Measurements from ENCODE around the gene GSTA2.
"Not testable (repeated sequence)": the region's sequence is repeated elsewhere in the genome, so short reads cannot be mapped to it uniquely, and the experiment has no call there.

Gene GSTA2

DNA sequence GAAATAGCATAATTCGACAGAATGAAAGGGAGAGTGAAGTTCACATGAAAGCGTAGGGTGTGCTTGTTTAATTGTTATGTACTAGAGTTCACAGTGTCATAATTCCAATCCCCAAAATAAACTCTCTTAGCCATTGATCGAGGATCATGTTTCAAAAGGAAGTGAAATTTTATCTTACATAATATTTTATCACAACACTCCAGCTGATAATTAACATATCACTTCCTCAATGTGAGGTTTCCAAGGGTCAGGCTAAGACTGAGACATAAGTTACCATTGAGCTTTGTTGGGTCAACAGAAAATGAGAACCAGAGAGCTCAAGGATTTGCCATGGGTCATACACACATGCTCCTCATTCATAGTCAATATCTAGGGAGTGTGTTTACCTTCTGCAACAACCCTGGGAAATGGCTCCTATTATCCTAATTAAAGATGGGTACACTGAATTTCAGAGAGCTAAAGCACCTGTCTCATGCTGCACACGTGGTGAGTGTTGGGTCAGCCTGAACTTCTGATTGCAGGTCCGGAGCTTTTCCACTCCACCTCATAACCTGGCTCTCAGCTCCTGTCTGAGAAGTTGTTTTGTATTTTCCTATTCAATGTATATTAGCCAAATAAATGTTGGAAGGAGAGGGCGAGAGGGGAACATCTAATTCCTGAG, 3.0 kb downstream of the GSTA2 start:
- no peak for DNase-seq (ENCODE audit: low read depth in 3 of 3)

DNA sequence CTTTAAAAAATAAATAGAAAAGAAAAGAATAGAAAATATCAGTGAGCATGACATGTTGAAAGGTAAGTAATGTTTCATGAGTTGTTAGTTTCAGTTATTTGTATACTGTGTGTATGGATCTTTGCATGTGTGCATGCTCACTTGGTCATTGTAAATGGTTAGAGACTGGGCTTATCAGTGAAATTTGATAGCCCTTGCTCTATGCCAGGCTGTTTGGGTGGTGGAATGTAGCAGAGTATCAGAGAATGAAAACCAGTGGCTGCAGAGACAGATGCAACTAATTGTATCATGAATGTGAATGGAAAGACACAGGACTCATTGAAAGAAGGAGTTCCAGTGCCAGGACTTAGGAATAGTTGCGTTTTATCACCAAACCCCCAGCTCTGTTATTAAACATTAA, 4.2 kb downstream of the GSTA2 start:
- no peak for DNase-seq (ENCODE audit: low read depth in 3 of 3)

- DNase-seq (ENCODE audit: low read depth in 3 of 3), result not testable (repeated sequence)
These were observed 5.5 kb downstream of the GSTA2 start for GRCh38 chr6:52757651-52758338.

- DNase-seq (ENCODE audit: low read depth in 3 of 3), result no peak
These were observed 8.8 kb downstream of the GSTA2 start for GRCh38 chr6:52754443-52754842.

DNA sequence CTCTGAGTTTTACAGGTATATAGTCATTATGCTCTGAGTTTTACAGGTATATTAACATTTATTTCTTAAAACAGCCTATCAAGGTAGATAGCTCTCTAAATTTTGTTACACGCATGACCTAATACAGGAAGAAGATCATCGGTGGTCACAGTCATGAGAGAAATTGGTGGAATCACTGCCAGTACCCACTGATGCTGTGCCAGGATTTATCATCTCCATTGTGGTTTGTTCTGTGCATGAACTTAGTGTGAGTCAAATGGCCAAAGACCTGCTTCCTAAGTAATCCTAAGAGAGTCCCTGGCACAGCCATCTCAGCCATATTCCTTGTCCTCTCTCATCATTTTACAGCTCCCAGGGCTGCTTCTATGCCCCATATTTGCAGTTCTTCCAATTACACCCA, 10.1 kb downstream of the GSTA2 start:
- DNase-seq (ENCODE audit: low read depth in 3 of 3), result not testable (repeated sequence)

DNA sequence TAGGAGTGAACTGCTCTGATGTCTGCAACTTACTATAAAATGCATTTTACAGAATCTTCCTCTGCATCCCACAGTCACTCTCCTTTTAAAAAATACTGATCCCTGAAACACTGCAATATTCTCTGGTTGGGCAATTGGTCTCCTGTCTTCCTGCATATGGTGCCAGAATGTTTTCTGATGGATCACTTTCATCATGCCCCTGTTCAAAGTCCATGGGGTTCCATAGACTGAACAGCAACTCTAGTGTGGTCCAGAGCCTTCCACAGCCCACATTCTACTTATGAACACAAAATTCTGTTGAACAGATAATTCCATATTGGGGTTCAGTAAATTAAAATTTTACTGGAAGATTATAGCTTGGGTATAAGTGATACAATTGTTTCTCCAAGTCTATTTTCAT, 11.0 kb downstream of the GSTA2 start:
- no peak for DNase-seq (ENCODE audit: low read depth in 3 of 3)

DNA sequence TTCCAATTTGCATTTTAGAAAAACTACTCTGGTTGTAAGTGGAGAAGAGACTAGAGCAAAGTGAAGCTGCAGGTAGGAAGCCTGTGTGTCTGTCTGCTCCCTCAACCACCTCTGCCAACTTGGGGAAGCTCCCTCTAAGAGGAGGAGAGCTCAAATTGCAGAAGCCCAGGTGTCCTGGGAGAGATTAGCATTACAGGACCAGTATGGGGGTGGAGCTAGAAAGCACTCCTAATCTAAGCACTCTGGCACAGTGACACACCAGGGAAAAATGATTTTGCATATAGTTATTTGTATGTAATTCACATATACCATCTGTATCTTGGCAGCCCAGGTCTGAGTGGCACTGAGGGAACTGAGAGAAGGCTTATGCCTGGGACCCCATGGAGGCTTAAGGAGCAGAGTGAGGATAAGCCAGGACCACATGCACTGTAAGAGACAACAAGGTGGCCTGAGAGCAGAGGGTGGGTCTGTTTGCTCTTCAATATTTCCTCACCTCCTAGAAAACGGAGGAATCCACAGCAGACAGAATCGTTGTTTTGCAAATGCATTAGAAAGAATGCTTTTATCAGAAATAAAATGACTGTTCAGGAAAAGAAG, 13.6 kb downstream of the GSTA2 start:
- DNase-seq (ENCODE audit: low read depth in 3 of 3), result no peak

- DNase-seq (ENCODE audit: low read depth in 3 of 3), result not testable (repeated sequence)
These were observed 16.0 kb downstream of the GSTA2 start for GRCh38 chr6:52747301-52747700.

DNA sequence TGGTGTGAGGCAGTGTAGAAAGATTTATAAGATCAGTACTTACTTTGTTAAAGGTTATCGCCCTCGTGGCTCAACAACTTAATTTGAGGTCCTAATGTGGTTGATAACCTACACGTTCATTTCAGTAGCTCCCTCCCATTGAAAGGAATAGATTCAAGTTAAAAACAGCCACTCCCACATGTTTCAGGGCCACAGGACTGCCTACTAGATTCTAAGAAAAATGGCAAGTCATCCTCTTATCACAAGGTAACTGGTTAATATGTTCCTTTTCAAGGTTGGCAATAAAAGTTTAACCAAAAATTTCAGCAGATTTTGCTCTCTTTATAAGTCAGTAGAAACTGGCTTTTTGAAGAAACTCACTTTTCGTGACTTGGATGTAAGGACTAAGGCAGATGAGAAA, 17.1 kb downstream of the GSTA2 start:
- no peak for DNase-seq (ENCODE audit: low read depth in 3 of 3)

- no peak for DNase-seq (ENCODE audit: low read depth in 3 of 3)
These were observed 17.5 kb downstream of the GSTA2 start for GRCh38 chr6:52745764-52746201.

DNA sequence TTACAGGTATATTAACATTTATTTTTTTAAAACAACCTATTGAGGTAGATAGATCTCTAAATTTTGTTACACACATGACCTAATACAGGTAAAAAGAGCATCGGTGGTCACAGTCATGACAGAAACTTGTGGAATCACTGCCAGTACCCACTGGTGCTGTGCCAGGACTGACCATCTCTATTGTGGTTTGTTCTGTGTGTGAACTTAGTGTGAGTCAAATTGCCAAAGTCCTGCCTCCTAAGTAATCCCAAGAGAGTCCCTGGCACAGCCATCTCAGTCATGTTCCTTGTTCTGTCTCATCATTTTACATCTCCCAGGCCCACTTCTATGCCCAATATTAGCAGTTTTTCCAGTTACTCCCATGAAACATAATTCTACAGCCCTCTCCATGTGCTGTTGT, 21.4 kb downstream of the GSTA2 start:
- DNase-seq (ENCODE audit: low read depth in 3 of 3), result no peak

- no peak for DNase-seq (ENCODE audit: low read depth in 3 of 3)
These were observed 23.6 kb downstream of the GSTA2 start for GRCh38 chr6:52739627-52740026.

GRCh38 chr6:52739134-52739533, 24.1 kb downstream of the GSTA2 start:
- no peak for DNase-seq (ENCODE audit: low read depth in 3 of 3)

DNA sequence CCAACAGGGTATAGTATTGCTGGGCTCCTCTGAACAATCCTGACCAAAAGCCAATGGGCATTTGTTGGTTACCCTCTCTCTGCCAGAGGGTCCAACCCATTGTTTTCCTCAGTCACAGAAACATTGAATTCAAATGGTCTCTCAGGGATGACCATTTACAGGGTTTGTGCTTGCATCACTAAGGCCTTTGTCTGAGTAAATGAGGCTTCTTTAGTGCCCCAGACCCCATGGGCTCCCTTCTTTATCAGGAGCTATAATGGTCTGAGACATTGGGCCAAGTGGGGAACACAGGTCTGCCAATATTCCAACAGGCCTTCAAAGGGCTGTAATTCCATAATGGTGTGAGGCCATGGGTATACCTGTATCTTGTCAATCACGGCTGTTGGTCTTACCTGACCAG, 27.1 kb downstream of the GSTA2 start:
- DNase-seq (ENCODE audit: low read depth in 3 of 3), result no peak

DNA sequence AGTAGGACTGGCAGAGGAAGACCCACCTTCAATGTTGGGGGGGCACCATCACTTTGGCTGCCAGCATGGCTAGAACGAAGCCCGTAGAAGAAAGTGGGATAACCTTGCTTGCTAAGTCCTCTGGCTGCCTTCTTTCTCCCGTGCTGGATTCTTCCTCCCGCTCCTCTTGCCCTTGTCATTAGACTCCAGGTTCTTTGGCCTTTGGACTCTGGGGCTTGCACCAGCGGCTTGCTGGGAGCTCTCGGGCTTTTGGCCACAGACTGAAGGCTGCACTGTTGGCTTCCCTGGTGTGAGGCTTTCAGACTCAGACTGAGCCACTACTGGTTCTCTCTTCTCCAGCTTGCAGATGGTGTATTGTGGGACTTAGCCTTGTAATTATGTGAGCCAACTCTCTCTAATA, 28.2 kb downstream of the GSTA2 start:
- DNase-seq (ENCODE audit: low read depth in 3 of 3), result no peak

DNA sequence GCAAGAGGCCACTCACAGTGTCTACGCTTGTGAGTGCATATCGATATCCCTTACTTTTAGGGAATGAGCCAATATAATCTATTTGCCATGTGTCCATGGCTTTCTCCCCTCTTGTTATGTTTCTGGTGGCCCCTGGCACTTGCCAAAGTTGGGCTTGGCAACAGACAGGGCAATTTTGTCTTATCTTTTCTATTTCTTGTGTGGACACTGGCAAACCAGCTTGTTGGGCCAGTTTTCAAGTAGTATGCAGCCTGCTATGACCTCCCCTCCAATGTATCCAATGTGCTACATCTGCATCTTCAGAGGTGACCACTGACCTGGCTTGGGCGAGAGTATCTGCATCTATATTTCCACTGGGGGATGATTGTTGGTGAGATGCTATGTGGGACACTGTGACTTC, 29.2 kb downstream of the GSTA2 start:
- DNase-seq (ENCODE audit: low read depth in 3 of 3), result no peak

GRCh38 chr6:52733172-52733571, 30.1 kb downstream of the GSTA2 start:
- no peak for DNase-seq (ENCODE audit: low read depth in 3 of 3)

DNA sequence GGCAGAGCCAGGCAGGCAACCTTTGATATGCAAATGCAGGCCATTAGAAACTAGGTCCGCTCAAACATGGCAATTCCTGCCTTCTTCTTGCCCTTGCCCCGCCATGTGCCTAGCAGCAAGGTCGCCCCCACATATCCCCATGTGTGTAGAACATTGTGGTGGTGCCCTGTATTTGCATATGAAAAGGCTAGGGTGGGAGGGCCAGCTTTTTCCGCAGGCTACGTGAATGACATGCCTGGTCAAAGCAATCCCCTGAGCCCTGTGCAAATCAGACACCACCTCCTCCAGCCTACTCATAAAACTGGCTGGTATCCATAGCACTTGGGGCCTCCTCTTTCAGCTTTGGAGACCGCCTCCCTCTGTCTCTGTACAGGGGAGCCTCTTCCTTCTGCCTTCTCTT, 31.6 kb downstream of the GSTA2 start:
- DNase-seq (ENCODE audit: low read depth in 3 of 3), result no peak

- no peak for DNase-seq (ENCODE audit: low read depth in 3 of 3)
These were observed 33.7 kb downstream of the GSTA2 start for GRCh38 chr6:52729576-52729975.

- DNase-seq (ENCODE audit: low read depth in 3 of 3), result no peak
These were observed 34.9 kb downstream of the GSTA2 start for GRCh38 chr6:52728394-52728793.

GRCh38 chr6:52727908-52728307, 35.4 kb downstream of the GSTA2 start:
- DNase-seq (ENCODE audit: low read depth in 3 of 3), result no peak

DNA sequence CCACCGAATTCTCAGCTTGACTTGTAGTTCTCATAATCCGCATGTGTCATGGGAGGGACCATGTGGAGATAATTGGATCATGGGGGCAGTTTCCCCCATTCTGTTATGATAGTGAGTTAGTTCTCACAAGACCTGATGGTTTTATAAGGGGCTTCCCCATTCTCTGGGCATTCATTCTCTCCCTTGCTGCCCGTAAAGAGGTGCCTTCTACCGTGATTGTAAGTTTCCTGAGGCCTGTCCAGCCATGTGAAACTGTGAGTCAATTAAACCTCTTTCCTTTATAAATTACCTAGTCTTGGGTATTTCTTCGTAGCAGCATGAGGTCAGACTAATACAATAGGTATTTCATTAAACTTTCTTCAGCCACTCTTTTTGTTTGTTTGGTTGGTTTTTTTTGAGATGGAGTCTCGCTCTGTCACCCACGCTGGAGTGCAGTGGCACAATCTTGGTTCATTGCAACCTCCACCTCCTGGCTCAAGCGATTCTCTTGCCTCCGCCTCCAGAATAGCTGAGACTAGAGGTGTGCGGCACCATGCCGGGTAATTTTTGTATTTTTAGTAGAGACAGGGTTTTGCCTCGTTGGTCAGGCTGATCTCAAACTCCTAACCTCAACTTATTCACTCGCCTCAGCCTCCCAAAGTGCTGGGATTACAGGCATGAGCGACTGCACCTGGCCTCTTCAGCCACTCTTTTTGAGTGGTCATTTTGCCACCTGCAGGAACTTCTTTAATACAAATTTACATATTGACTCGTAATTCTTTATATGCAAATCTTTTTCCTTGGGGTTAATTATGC, 36.3 kb downstream of the GSTA2 start:
- DNase-seq (ENCODE audit: low read depth in 3 of 3), result no peak

GRCh38 chr6:52726193-52726542, 37.1 kb downstream of the GSTA2 start:
- no peak for DNase-seq (ENCODE audit: low read depth in 3 of 3)

Measured in stimulated activated CD4-positive, alpha-beta T cell treated with anti-CD3 and anti-CD28 coated beads, TNF-alpha, amount 100 ng/mL, for 48 hours (primary cell).